ENCODE measurements around the gene ITPR2.

ITPR2 gene

GRCh38 chr12:26711072-26711471 lies 121.9 kb downstream of the ITPR2 start:
- no peak for DNase-seq (ENCODE audit: low read depth in 1 of 2, low spot score in 1 of 2)

- no peak for DNase-seq (ENCODE audit: low read depth in 1 of 2, low spot score in 1 of 2)
Measured at GRCh38 chr12:26705851-26706250, 127.1 kb downstream of the ITPR2 start.

DNA sequence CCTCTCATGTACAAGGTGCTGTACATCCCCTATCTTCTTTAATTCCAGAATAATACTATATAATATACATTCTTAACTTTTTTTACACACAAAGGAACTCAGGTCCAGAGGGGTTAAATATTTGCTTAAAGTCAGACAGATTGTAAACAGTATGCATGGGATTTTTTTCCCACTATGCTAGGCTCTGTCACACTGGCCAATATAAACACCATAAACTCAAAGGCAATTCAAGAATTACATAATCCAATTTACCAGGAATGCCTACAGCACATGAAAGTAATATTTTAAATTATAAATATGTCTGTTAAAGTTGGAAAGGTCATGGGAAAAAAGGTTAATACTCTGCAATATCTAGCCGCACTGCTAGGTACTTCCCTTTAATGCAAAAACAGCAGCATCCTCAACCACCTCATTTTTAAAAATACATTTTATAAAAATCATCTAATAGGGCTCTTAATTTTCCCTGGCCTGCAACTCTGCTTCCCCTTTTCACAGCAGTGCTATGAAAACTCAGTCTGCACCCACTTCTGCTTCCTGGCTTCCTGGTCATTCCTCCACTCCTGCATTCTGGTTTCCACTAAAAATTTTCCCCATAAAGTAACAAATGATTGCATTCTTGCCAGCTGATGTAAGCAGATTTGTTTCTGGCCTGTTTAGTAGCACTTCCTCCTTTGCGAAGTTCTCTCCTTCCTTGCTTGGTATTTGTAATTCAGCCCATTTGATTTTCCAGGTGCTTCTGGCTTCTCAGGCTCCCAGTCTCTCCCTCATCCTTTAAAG lies 128.1 kb downstream of the ITPR2 start:
- no peak for DNase-seq (ENCODE audit: low read depth in 1 of 2, low spot score in 1 of 2)

DNA sequence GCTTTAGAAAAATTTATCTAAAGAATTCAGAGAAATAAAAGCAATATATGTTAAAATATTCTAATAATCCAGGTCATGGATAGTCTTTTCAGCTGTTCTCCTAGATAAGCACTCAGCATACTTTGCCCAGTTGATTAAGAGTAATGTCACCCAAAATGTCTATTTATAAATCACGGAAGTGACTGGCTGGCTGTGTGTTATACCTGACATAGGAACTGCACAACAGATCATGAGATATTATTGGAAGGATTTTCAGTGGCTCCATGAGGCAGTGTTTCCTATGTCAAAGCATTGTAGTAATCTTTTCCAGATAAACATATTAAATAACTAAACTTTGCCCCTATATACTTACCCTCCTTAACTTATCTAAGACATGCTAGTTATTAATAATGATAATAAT lies 128.8 kb downstream of the ITPR2 start:
- DNase-seq (ENCODE audit: low read depth in 1 of 2, low spot score in 1 of 2), result no peak

GRCh38 chr12:26702741-26703140 lies 130.3 kb downstream of the ITPR2 start:
- no peak for DNase-seq (ENCODE audit: low read depth in 1 of 2, low spot score in 1 of 2)

DNA sequence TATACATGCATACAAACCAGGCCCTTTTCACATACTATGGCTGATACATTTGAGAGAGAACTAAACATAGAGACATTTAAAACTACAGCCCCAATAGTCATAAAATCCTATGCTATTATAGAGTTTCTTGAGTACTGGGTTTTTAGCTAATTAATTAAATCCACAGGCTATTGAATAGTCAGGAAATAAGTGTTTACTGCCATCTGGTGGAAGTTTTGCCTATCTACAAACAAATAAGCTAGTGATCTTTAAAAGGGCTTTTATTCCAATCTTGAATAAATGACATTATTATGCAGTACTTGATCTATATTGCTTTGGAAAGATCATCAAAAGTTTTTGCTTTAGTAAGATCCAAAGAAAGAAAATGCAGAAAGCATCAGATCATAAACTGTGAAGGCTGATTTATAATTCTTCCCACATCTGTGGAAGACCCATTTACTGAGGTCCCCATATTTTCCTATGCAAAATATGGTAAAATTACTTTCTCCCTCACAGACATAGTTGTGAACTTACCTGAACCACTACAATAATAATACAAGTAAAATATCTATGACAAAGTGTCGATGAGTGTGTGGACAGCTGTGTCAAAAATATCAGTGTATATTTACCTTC lies 131.3 kb downstream of the ITPR2 start:
- no peak for DNase-seq (ENCODE audit: low read depth in 1 of 2, low spot score in 1 of 2)

DNA sequence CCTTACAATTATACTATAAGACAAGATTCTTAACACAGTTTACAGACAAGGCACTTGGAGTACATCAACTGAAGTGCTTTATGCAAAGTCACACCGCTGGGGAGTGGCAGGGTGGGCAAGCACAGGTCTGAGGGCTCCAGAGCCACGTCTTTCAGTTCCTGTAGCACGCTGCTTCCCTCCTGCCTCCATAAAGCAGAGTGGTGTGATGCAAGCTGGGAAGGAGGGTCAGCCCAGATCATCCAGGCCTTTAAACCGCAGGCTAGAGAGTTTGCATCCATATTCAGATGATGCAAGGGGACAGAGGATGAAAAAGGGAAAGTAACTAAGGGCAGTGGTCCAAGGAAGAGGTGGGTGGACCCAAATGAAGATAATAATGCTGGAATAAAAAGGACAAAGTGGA lies 132.6 kb downstream of the ITPR2 start:
- no peak for DNase-seq (ENCODE audit: low read depth in 1 of 2, low spot score in 1 of 2)

- DNase-seq (ENCODE audit: low read depth in 1 of 2, low spot score in 1 of 2), result no peak
Measured at GRCh38 chr12:26699237-26699636, 133.8 kb downstream of the ITPR2 start.

DNA sequence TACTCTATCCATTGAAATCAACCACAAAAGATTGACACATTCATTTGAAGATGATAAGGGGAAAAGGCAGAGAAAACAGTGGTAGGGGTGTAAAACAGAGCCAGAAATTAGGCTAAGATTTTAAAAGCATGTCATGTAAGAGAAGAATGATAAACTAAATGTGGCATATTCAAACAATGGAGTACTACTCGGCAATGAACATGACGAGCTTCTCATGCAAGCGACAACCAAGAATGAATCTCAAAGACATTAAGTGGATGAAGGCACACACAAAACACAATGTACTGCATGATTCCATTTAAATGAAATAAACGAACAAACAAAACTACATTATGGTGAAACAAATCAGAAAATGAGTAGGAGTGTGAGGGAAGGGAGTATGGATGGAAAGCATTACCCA lies 134.8 kb downstream of the ITPR2 start:
- DNase-seq (ENCODE audit: low read depth in 1 of 2, low spot score in 1 of 2), result no peak

- DNase-seq (ENCODE audit: low read depth in 1 of 2, low spot score in 1 of 2), result no peak
Measured at GRCh38 chr12:26697217-26697616, 135.8 kb downstream of the ITPR2 start.

DNA sequence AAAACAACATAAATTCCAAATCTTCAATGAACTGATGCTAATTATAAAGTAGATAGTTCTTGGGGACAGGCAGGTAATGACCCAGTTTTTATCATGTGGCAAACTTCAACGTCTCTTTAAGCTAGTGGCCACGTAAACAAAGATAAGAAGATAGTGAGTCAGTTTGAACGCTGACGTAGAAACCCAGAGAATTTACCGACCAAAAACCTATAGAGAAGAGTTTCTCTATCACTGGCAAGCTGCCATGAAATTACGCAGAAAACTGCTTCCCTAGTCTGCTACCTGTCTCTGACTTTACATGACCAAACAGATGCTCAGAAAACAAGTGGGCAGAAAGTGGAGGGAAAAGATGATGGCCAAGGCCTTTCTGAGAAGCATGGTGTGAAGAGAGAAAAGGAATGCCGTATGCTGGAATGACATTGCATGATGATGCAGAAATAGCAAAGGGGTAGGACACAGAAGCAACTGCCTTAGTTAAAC lies 136.3 kb downstream of the ITPR2 start:
- DNase-seq (ENCODE audit: low read depth in 1 of 2, low spot score in 1 of 2), result no peak

GRCh38 chr12:26696048-26696612 lies 136.9 kb downstream of the ITPR2 start:
- no peak for DNase-seq (ENCODE audit: low read depth in 1 of 2, low spot score in 1 of 2)

GRCh38 chr12:26694402-26694801 lies 138.6 kb downstream of the ITPR2 start:
- DNase-seq (ENCODE audit: low read depth in 1 of 2, low spot score in 1 of 2), result no peak

DNA sequence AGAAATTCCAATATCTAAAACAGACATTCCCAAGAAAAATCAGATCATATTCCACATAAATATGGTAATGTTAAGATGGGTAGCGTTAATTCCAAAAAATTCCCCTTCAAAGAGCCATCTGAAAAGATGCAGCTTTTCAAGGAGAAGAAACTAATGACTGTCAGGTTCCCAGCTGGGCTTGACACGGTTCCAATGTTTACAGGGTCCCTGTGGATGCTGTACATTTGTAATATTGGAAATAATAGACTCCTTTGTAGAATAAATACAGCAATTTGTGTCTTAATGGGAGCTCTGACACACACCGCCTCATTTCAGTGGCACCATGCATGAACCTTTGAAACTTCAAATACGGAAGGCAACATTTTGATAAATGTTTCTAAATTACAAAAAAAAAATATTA lies 140.6 kb downstream of the ITPR2 start:
- no peak for DNase-seq (ENCODE audit: low read depth in 1 of 2, low spot score in 1 of 2)

DNA sequence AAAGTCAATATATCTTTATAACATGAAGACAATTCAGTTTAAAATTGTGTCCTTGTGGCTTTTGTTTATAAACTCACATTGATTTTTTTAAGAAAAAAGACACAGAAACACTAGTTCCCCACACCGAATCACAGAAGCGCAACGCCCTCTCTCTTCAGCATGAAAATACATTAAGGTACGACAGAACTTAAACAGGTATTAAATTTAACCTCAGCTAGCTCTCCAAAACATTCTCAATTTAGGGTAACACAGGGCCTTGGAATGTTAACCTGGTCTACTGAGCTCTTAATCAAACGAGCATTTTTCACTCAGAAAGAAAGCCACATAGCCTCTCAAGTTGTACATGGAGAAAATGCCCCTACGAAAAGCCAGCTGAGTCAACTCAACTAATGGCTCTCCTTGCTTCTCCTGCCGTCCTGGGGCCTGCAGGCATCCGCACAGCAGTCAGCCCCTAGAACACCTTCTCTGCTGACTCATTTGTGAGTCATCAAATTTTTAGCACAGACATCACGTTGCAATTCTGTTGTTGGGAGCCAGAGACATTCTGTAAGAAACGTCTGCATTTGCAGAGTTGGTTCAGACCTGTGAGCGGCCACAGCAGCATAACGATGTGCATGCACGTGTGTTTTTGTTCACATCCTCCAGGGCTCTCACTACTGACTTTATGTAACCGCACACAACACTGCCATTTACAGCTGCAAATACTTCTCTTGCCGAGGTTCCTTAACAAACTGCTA lies 141.6 kb downstream of the ITPR2 start:
- DNase-seq (ENCODE audit: low read depth in 1 of 2, low spot score in 1 of 2), result no peak

GRCh38 chr12:26690601-26691000 lies 142.4 kb downstream of the ITPR2 start:
- DNase-seq (ENCODE audit: low read depth in 1 of 2, low spot score in 1 of 2), result no peak

- no peak for DNase-seq (ENCODE audit: low read depth in 1 of 2, low spot score in 1 of 2)
Measured at GRCh38 chr12:26689281-26689841, 143.6 kb downstream of the ITPR2 start.

DNA sequence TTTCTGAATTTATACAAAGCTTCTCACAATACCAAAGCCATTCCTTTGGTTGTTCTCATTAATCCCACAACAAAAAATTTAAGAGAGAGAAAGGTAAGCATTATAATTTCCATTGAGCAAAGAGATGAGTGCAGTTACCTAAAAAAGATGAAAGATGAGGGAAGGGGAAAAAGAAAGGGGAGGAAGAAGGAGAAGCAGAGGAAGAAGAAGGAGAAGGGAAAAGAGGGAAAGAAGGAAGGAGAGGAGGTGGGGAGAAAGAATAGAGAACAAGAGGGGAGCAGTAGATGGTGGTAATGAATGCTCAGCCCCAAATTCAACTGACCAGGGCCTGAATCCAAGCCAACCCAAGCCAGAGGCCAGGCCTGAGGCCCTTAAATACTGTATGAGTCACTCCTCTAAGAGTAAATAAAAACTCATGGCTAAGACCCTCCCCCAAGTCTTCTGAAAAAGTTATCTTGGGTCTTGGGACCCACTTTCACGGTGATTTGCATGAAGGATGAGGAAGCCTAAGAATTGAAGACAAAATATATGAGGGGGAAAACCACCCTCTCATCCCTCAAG lies 144.6 kb downstream of the ITPR2 start:
- no peak for DNase-seq (ENCODE audit: low read depth in 1 of 2, low spot score in 1 of 2)

GRCh38 chr12:26686408-26686807 lies 146.6 kb downstream of the ITPR2 start:
- no peak for DNase-seq (ENCODE audit: low read depth in 1 of 2, low spot score in 1 of 2)

- no peak for DNase-seq (ENCODE audit: low read depth in 1 of 2, low spot score in 1 of 2)
Measured at GRCh38 chr12:26684101-26684500, 148.9 kb downstream of the ITPR2 start.

- DNase-seq (ENCODE audit: low read depth in 1 of 2, low spot score in 1 of 2), result no peak
Measured at GRCh38 chr12:26683443-26683842, 149.6 kb downstream of the ITPR2 start.

Data from activated T-helper 1 cell treated with anti-CD3 and anti-CD28 coated beads, Interleukin-2, amount 50 U/mL, for 16 hours (primary cell).